GM12872 (cell line): Measurements from ENCODE around the gene ZNF622.

Experiments
- CTCF ChIP-seq: IDR thresholded peaks from 3 replicates; pipeline ENCODE4 v1.5.1; 2011; ENCODE audit warnings: low read depth, mild to moderate bottlenecking, low read length, moderate library complexity; ENCODE audit not compliant: insufficient read depth

The ZNF622 gene

GRCh38 chr5:16410338-16410737 lies 55.3 kb downstream of the ZNF622 start:
- no peak for TF ChIP-seq CTCF

GRCh38 chr5:16406630-16407029 lies 59.0 kb downstream of the ZNF622 start:
- no peak for TF ChIP-seq CTCF

GRCh38 chr5:16406023-16406422 lies 59.6 kb downstream of the ZNF622 start:
- no peak for TF ChIP-seq CTCF
